ENCODE measurements around the gene LCLAT1. TPM values are rescaled to one million over a fixed set of nuclear protein-coding genes. Genes with fewer than 3 reads are reported as not detected.

The LCLAT1 gene
- total RNA-seq, 1 experiment from 2014 or later = 32.9 TPM

DNA sequence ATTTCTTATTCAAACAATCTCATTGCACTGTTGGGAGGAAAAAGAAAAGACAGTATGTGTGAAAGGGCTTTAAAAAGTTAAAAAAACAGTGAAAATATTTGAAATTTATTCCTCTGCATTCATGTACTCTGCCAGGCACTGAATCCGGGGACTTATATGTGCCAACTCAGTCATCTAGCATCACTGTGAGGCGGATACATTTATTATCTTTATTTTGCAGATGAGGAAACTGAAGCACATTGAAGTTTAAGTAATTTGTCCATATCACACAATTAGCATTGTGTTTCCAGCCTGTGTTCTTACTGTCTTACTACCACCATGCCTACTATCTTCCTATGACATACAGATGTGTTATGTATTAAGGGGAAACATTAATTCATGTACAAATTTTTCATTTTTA, 1.8 kb downstream of the LCLAT1 start:
- WGBS (ENCODE audit: extremely low coverage, insufficient read length, low lambda C conversion rate) = no CpG with 5 or more reads among the region's 2 CpGs
- no peak overlapping the region for H2BK120ac ChIP-seq (ENCODE audit: low read depth, low read length, poor library complexity, severe bottlenecking)
- H3K56ac ChIP-seq (ENCODE audit: insufficient read length, low read depth, low read length) = no peak overlapping the region
- no peak overlapping the region for H3K18ac ChIP-seq (ENCODE audit: insufficient read length, low read depth, low read length)
- H3K4me1 Mint-ChIP-seq = peaks cover 25 to 28% of the 10 kb centered on the region in 2 experiments
- no peak overlapping the region for H3T11ph ChIP-seq (ENCODE audit: low read length)
- peaks cover 2% of the 10 kb centered on the region for H3K79me1 ChIP-seq (ENCODE audit: insufficient read depth, low read depth, low read length, poor library complexity, severe bottlenecking)
- no peak overlapping the region for H3K27ac Mint-ChIP-seq
- H3K79me2 ChIP-seq (ENCODE audit: insufficient read depth, low read length) = peaks cover 11% of the 10 kb centered on the region; the same call in 1 of the 2 replicates
- no peaks in the 10 kb centered on the region for H3K9me3 ChIP-seq (ENCODE audit: control insufficient read depth, low read depth, low read length)
- DNase-seq = no peak
- no peak overlapping the region for H3K14ac ChIP-seq (ENCODE audit: insufficient read depth, low read length)
- H2BK12ac ChIP-seq (ENCODE audit: insufficient read length, low read depth, low read length) = no peak overlapping the region
- H3K4me2 ChIP-seq (ENCODE audit: insufficient read depth, insufficient read length, low read length) = no peak overlapping the region
- H3K27ac ChIP-seq (ENCODE audit: insufficient read length, low read depth, low read length) = no peak overlapping the region
- H4K20me1 ChIP-seq (ENCODE audit: control insufficient read depth, insufficient read depth, insufficient read length) = no peaks in the 10 kb centered on the region
- peaks cover 4% of the 10 kb centered on the region for H3K23me2 ChIP-seq (ENCODE audit: insufficient read length, low read depth, low read length, poor library complexity, severe bottlenecking)
- H3K4me3 Mint-ChIP-seq = peak overlapping the region; percentile 87 to 92; a peak in 2 of 5 replicates
- H3K9ac ChIP-seq (ENCODE audit: extremely low read depth, insufficient read length, low read length) = no peak overlapping the region
- H2BK5ac ChIP-seq (ENCODE audit: insufficient read length, low read length) = no peak overlapping the region
- TF ChIP-seq, protein P1, sequence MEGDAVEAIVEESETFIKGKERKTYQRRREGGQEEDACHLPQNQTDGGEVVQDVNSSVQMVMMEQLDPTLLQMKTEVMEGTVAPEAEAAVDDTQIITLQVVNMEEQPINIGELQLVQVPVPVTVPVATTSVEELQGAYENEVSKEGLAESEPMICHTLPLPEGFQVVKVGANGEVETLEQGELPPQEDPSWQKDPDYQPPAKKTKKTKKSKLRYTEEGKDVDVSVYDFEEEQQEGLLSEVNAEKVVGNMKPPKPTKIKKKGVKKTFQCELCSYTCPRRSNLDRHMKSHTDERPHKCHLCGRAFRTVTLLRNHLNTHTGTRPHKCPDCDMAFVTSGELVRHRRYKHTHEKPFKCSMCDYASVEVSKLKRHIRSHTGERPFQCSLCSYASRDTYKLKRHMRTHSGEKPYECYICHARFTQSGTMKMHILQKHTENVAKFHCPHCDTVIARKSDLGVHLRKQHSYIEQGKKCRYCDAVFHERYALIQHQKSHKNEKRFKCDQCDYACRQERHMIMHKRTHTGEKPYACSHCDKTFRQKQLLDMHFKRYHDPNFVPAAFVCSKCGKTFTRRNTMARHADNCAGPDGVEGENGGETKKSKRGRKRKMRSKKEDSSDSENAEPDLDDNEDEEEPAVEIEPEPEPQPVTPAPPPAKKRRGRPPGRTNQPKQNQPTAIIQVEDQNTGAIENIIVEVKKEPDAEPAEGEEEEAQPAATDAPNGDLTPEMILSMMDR (conservative IDR thresholded peaks at IDR 0.05) = no peak
- H4K5ac ChIP-seq (ENCODE audit: insufficient read length, low read depth, low read length) = no peak overlapping the region
- no peak overlapping the region for H2BK20ac ChIP-seq (ENCODE audit: low read depth, low read length, poor library complexity, severe bottlenecking)
- no peak overlapping the region for H2AK5ac ChIP-seq (ENCODE audit: insufficient read length, low read length)
- no peaks in the 10 kb centered on the region for H3K4me1 ChIP-seq (ENCODE audit: insufficient read depth, low read length)
- peaks cover 11% of the 10 kb centered on the region for H3K27me3 Mint-ChIP-seq (ENCODE audit: low read depth)
- no peaks in the 10 kb centered on the region for H3K27me3 ChIP-seq (ENCODE audit: insufficient read depth, low read length)
- no peak overlapping the region for H3K23ac ChIP-seq (ENCODE audit: insufficient read length, low read depth, low read length)
- no peak overlapping the region for H4K91ac ChIP-seq (ENCODE audit: insufficient read length, low read depth, low read length)
- no peak overlapping the region for H4K8ac ChIP-seq (replicated peaks; ENCODE audit: insufficient read length, low read depth, low read length)
- no peak overlapping the region for H3K4ac ChIP-seq (ENCODE audit: low read depth, low read length)
- no peak overlapping the region for H2AFZ ChIP-seq (ENCODE audit: low read length)
- H3K36me3 Mint-ChIP-seq (ENCODE audit: insufficient read depth in 1 of 3, low read depth in 3 of 3) = 0 out of 7 replicates have a peak, but pooled peaks cover 0 to 6% (median 1%) of the 10 kb centered on the region in 3 experiments
- H3K9me3 Mint-ChIP-seq = no peaks in the 10 kb centered on the region
- H2BK15ac ChIP-seq (ENCODE audit: low read depth, low read length) = no peak overlapping the region

All from H9 (cell line).